ENCODE results near the gene RBMXL3. TPM values are rescaled to one million over a fixed set of nuclear protein-coding genes. Genes with fewer than 3 reads are reported as not detected.
"Not testable (repeated sequence)": the region's sequence is repeated elsewhere in the genome, so short reads cannot be mapped to it uniquely, and the experiment has no call there.

RBMXL3 gene
- total RNA-seq, 3 donors from 2014 or later, result not detected

- intact Hi-C loops (cut with DNase I, micrococcal nuclease), result no loop called here
- H3K36me3 ChIP-seq (ENCODE audit: low read depth), result no peaks in the 10 kb centered on the region
- no peaks in the 10 kb centered on the region for H3K4me1 ChIP-seq (ENCODE audit: low read depth)
- H3K9me3 ChIP-seq, result peaks cover 6% of the 10 kb centered on the region
- DNase-seq (no peak), ATAC-seq (no peak)
- no peak overlapping the region for H3K4me3 ChIP-seq
- TF ChIP-seq CTCF (IDR thresholded peaks at IDR 0.05), result no peak
These were observed 3.1 kb downstream of the RBMXL3 start for GRCh38 chrX:115192244-115192700.

GRCh38 chrX:115204040-115204439 is 14.8 kb downstream of the RBMXL3 start:
- intact Hi-C loops (cut with DNase I, micrococcal nuclease), result no loop called here
- Histone ChIP-seq H3K9me3 (no peaks in the 10 kb centered on the region), H3K4me1 (ENCODE audit: low read depth) (no peaks in the 10 kb centered on the region), H3K4me3 (no peak overlapping the region), H3K36me3 (ENCODE audit: low read depth) (no peaks in the 10 kb centered on the region)
- no peak for DNase-seq
- no peak for TF ChIP-seq CTCF (IDR thresholded peaks at IDR 0.05)
- ATAC-seq, result no peak

- H3K4me1 ChIP-seq (ENCODE audit: low read depth); H3K9me3 ChIP-seq; ATAC-seq; H3K36me3 ChIP-seq (ENCODE audit: low read depth); H3K4me3 ChIP-seq; intact Hi-C loops (cut with DNase I, micrococcal nuclease); DNase-seq: not testable (repeated sequence)
These were observed 20.3 kb downstream of the RBMXL3 start for GRCh38 chrX:115209547-115209946.

GRCh38 chrX:115214151-115214550 is 24.9 kb downstream of the RBMXL3 start:
- no peak for ATAC-seq
- TF ChIP-seq CTCF (IDR thresholded peaks at IDR 0.05), result no peak

GRCh38 chrX:115214605-115215004 is 25.4 kb downstream of the RBMXL3 start:
- Histone ChIP-seq H3K36me3 (ENCODE audit: low read depth) (no peaks in the 10 kb centered on the region), H3K4me3 (no peak overlapping the region), H3K4me1 (ENCODE audit: low read depth) (no peaks in the 10 kb centered on the region), H3K9me3 (no peaks in the 10 kb centered on the region)
- DNase-seq (no peak), ATAC-seq (no peak)
- no peak for TF ChIP-seq CTCF (IDR thresholded peaks at IDR 0.05)
- intact Hi-C loops (cut with DNase I, micrococcal nuclease), result no loop called here

More at GRCh38 chrX:115214151-115214550, 24.9 kb downstream of the RBMXL3 start:
- intact Hi-C loops (cut with DNase I, micrococcal nuclease), result no loop called here
- Histone ChIP-seq H3K36me3 (ENCODE audit: low read depth) (no peaks in the 10 kb centered on the region), H3K9me3 (no peaks in the 10 kb centered on the region), H3K4me1 (ENCODE audit: low read depth) (no peaks in the 10 kb centered on the region), H3K4me3 (no peak overlapping the region)
- no peak for DNase-seq

GRCh38 chrX:115217346-115217745 is 28.1 kb downstream of the RBMXL3 start:
- DNase-seq; ATAC-seq; intact Hi-C loops (cut with DNase I, micrococcal nuclease); H3K36me3 ChIP-seq (ENCODE audit: low read depth); H3K4me1 ChIP-seq (ENCODE audit: low read depth); H3K4me3 ChIP-seq; H3K9me3 ChIP-seq: not testable (repeated sequence)

- H3K4me3 ChIP-seq, result no peak overlapping the region
- intact Hi-C loops (cut with DNase I, micrococcal nuclease), result no loop called here
- H3K36me3 ChIP-seq (ENCODE audit: low read depth), result no peaks in the 10 kb centered on the region
- no peaks in the 10 kb centered on the region for H3K4me1 ChIP-seq (ENCODE audit: low read depth)
- DNase-seq (no peak), ATAC-seq (no peak)
- no peaks in the 10 kb centered on the region for H3K9me3 ChIP-seq
- no peak for TF ChIP-seq CTCF (IDR thresholded peaks at IDR 0.05)
These were observed 37.7 kb downstream of the RBMXL3 start for GRCh38 chrX:115226929-115227328.

Data from mucosa of descending colon (tissue), 3 donors.